Vagina (tissue), 2 donors: ENCODE data around the gene PDRG1. TPM values are rescaled to one million over a fixed set of nuclear protein-coding genes. Genes with fewer than 3 reads are reported as not detected.

Experiments used
- DNase-seq, 2 donors: peaks; one replicate each; pipeline ENCODE4 v3.0.0-alpha.2; 2017; ENCODE audit errors: extremely low spot score in 2 of 2
- H3K27ac ChIP-seq: fragments of 200-600 bp; sonication (generic); one replicate; pipeline ENCODE4 v1.5.1; 2019
- H3K27me3 ChIP-seq: fragments of 200-600 bp; sonication (generic); one replicate; pipeline ENCODE4 v1.5.1; 2019
- H3K36me3 ChIP-seq, 2 donors: fragments of 200-600 bp; sonication (generic); one replicate each; pipeline ENCODE4 v1.5.1; 2017 to 2019
- H3K4me1 ChIP-seq: fragments of 200-600 bp; sonication (generic); one replicate; pipeline ENCODE4 v1.5.1; 2019
- H3K4me3 ChIP-seq, 2 donors: fragments of 200-600 bp; sonication (generic); 1 replicate in 1 of 2; 2 replicates in 1 of 2; pipeline ENCODE4 v1.5.1; 2016 to 2019
- H3K9me3 ChIP-seq: fragments of 200-600 bp; sonication (generic); one replicate; pipeline ENCODE4 v1.5.1; 2019
- CTCF ChIP-seq, 3 experiments: fragments of 450-650 bp in 2 of 3; fragments of 200-600 bp in 1 of 3; sonication (generic) in 1 of 3; IDR thresholded peaks; one replicate each; pipeline ENCODE4 v1.5.1; 2017 to 2019; ENCODE audit warnings: antibody characterized with exemption in 3 of 3, mild to moderate bottlenecking in 2 of 3, moderate library complexity in 2 of 3
- POLR2A ChIP-seq, 2 donors: fragments of 450-650 bp; IDR thresholded peaks; one replicate each; pipeline ENCODE4 v1.6.1; 2017; ENCODE audit warnings: antibody characterized with exemption in 2 of 2, mild to moderate bottlenecking in 2 of 2, moderate library complexity in 2 of 2
- POLR2AphosphoS5 ChIP-seq, 2 donors: sonication (generic); formaldehyde crosslinking; IDR thresholded peaks; one replicate each; pipeline ENCODE4 v1.9.0; 2017; ENCODE audit warnings: antibody characterized with exemption in 2 of 2, mild to moderate bottlenecking in 2 of 2, low read depth in 1 of 2; ENCODE audit not compliant: insufficient read depth in 1 of 2
- intact Hi-C: fragments of 100-400 bp; cut with DNase I; formaldehyde crosslinking; loops from one replicate; pipeline ENCODE4 v1.15.1; 2023
- total RNA-seq: library from RNA; depleted of rRNA; stranded (reverse); fragments of >200 nt; gene quantifications from one replicate; pipeline ENCODE4 v1.2.3, GENCODE V29; 2016

PDRG1 gene
- total RNA-seq, 1 donor from 2014 or later, result 5.9 TPM

- no peak for DNase-seq
- Histone ChIP-seq H3K27me3 (no peaks in the 10 kb centered on the region), H3K4me1 (no peaks in the 10 kb centered on the region), H3K9me3 (no peaks in the 10 kb centered on the region), H3K4me3 (no peak overlapping the region), H3K27ac (no peak overlapping the region), H3K36me3 (no peaks in the 10 kb centered on the region)
- TF ChIP-seq CTCF (IDR thresholded peaks at IDR 0.05) (no peak), POLR2AphosphoS5 (IDR thresholded peaks at IDR 0.05; ENCODE audit: insufficient read depth in 1 of 2, low read depth in 1 of 2) (no peak), POLR2A (IDR thresholded peaks at IDR 0.05) (no peak)
- intact Hi-C loops, result no loop called here
Measured at GRCh38 chr20:31913431-31914157, 38.3 kb downstream of the PDRG1 start.

- intact Hi-C loops, result no loop called here
- no peak for TF ChIP-seq POLR2A (IDR thresholded peaks at IDR 0.05)
- TF ChIP-seq CTCF (IDR thresholded peaks at IDR 0.05), result no peak
- TF ChIP-seq POLR2AphosphoS5 (IDR thresholded peaks at IDR 0.05; ENCODE audit: insufficient read depth in 1 of 2, low read depth in 1 of 2), result no peak
- H3K36me3 ChIP-seq, result no peaks in the 10 kb centered on the region
- H3K27me3 ChIP-seq, result no peaks in the 10 kb centered on the region
- no peak overlapping the region for H3K27ac ChIP-seq
- no peaks in the 10 kb centered on the region for H3K9me3 ChIP-seq
- H3K4me3 ChIP-seq, result no peak overlapping the region
- no peak for DNase-seq
- no peaks in the 10 kb centered on the region for H3K4me1 ChIP-seq
Measured at GRCh38 chr20:31910071-31910803, 41.6 kb downstream of the PDRG1 start.

- Histone ChIP-seq H3K4me1 (no peaks in the 10 kb centered on the region), H3K27me3 (no peaks in the 10 kb centered on the region), H3K4me3 (no peak overlapping the region), H3K36me3 (no peaks in the 10 kb centered on the region), H3K9me3 (no peaks in the 10 kb centered on the region), H3K27ac (no peak overlapping the region)
- TF ChIP-seq POLR2AphosphoS5 (IDR thresholded peaks at IDR 0.05; ENCODE audit: insufficient read depth in 1 of 2, low read depth in 1 of 2) (no peak), CTCF (IDR thresholded peaks at IDR 0.05) (no peak), POLR2A (IDR thresholded peaks at IDR 0.05) (no peak)
- no peak for DNase-seq
- intact Hi-C loops, result no loop called here
Measured at GRCh38 chr20:31909253-31910070, 42.4 kb downstream of the PDRG1 start.

GRCh38 chr20:31908424-31908823 is 43.4 kb downstream of the PDRG1 start:
- no peak for TF ChIP-seq POLR2AphosphoS5 (IDR thresholded peaks at IDR 0.05; ENCODE audit: insufficient read depth in 1 of 2, low read depth in 1 of 2)
- TF ChIP-seq POLR2A (IDR thresholded peaks at IDR 0.05), result no peak
- no peak for TF ChIP-seq CTCF (IDR thresholded peaks at IDR 0.05)
- no peak overlapping the region for H3K27ac ChIP-seq

More at GRCh38 chr20:31908424-31908823, 43.4 kb downstream of the PDRG1 start:
- no peaks in the 10 kb centered on the region for H3K4me1 ChIP-seq
- no peak for DNase-seq
- intact Hi-C loops, result no loop called here
- no peak overlapping the region for H3K4me3 ChIP-seq
- no peaks in the 10 kb centered on the region for H3K9me3 ChIP-seq
- H3K36me3 ChIP-seq, result no peaks in the 10 kb centered on the region
- no peaks in the 10 kb centered on the region for H3K27me3 ChIP-seq
